ENCODE data around the gene PMF1.

PMF1 gene

DNA sequence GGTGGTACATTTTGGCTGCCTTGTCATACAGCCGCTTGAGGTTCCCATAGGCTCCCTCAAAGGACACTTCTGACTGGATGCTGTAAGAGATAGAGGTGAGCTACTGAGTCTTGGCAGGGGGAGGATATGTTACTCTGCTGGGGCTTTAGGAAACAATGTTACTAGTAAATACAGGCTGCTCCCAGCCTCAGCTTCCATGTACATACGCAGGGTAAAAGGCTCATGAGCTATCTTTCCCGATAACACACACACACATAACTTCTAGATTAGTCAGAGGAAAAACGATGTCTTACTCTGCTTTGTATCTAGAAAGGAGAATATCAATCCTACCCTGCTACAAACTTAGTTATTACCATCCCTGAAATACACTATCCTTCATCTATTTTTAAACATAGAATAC lies 55.5 kb downstream of the PMF1 start:
- no peak for DNase-seq (ENCODE audit: low read depth)

DNA sequence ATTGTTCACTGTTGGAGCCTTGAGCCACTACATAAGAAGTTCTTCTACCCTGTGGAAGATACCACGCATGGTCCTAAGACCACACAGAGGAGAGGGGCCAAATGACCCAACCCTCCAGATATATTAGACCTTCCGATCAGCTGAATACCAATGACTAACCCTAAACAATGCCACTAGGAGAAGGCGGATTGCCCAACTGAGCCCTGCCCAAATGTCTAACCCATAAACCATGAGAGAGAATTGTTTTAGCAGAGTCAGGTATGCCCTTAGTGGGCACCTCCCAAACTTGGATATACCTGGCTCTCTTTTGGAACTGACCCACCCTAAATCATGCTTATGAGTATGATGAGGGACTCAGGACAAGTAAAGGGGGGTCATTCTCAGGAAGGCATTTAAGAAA lies 57.5 kb downstream of the PMF1 start:
- no peak for DNase-seq (ENCODE audit: low read depth)

DNA sequence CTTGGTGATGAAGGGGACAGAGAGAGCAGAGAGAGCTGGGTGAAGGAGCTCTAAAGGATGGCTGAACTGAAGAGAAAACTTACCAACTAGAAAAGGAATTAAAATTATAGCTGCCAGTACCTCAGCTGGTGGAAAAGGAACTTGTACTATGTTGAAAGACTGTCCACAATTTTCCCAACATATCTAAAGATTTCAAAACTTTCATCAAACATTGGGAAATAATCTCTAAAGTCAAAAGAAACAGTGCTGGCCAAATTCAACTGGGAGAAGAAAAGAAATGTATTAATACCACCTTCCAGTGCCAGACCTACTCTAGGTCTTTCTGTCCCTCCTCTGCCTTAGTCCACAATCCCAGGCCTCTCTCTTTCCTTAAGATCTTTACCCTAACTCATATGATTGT lies 63.7 kb downstream of the PMF1 start:
- no peak for DNase-seq (ENCODE audit: low read depth)

DNA sequence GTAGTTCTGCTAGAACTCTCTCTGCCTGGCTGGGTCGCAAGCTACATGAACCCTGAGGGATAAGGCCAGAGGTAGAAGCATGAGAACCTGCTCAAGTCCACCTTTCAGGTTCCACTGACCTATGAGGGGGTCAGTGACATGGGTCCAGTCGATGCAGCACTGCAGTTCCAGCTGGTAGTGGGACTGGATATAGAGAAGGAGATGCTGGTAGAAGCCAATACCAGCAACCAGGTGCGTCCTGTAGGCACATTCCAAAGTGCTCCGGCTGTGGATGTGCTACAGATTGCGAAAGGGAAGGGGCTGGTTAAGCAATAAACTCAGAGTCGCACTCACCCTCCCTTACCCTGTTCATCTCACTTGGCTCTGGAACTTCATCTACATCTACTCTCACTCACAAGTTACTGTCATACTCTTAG lies 64.2 kb downstream of the PMF1 start:
- DNase-seq (ENCODE audit: low read depth): no peak

DNA sequence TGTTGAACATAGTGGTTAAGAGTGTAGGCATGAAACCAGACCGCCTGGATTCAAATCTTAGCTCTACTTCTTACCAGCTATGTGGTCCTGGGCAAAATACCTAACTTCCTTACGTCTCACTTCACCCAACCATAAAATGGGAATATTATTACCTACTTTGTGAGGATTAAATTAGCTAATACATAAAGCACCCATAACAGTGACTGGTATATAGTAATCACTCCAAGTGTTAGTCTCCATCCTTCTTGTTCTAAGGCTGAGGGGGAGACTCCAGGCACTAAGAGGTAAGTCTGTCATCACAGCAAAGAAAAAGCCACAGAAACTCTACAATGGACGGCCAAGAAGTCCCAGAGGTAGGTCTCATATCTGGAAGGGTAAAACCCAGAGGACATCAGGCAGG lies 67.0 kb downstream of the PMF1 start:
- DNase-seq (ENCODE audit: low read depth): no peak

DNA sequence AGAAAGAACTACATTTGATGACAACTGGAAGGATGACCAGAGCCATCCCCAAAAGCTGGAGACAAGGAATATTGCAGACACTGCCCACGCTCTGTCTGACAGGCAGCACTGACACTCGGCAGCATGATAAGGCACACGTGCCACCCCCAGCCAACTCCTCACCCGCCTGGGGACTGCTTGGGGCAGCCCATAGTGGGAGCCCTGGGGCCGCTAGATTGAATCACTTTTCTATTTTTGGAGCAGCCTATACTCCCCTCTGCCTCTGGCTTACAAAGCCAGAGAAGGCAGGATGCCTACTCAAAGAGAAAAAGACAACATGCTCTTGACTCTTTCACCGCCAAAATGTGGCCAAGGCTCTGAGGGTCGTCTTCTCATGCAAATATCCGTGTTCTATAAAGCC lies 68.5 kb downstream of the PMF1 start:
- DNase-seq (ENCODE audit: low read depth): no peak

DNA sequence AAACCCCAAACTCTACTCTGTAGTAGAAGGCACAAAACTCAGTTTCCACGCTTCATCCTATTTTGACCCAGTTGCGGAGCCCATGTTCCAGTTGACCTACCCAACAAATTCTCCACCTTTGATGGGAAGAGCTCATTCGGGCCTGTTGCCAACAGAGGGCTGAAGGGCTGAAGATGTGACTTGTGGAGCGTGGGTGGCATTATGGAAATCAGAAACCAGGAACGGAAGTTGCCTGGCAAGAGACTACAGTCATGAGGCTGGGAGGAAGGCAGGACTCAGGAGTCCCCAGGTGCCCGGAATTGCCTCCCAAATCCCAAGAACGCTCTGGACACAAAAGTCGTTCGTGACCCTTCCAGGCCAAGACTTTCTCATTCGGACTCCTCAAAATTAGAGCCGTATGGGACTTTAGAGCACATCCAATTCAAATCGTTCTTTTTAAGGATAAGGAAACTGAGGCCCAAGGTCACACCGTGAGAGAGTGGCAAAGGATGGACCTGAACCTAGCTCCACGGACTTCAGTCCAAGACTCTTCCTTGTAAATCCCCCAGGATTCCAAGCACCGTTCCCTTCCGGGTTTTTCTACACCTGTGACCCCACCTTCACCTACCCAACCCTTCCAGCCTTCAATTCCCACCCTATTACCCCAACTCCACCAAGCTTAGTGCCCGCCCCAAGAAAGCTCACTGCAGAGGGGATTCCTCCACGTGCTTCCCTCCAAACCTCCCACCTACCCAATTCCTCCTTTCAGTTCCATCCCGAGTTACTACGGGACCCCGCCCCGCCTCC lies 69.1 kb downstream of the PMF1 start:
- no peak for DNase-seq (ENCODE audit: low read depth)

DNA sequence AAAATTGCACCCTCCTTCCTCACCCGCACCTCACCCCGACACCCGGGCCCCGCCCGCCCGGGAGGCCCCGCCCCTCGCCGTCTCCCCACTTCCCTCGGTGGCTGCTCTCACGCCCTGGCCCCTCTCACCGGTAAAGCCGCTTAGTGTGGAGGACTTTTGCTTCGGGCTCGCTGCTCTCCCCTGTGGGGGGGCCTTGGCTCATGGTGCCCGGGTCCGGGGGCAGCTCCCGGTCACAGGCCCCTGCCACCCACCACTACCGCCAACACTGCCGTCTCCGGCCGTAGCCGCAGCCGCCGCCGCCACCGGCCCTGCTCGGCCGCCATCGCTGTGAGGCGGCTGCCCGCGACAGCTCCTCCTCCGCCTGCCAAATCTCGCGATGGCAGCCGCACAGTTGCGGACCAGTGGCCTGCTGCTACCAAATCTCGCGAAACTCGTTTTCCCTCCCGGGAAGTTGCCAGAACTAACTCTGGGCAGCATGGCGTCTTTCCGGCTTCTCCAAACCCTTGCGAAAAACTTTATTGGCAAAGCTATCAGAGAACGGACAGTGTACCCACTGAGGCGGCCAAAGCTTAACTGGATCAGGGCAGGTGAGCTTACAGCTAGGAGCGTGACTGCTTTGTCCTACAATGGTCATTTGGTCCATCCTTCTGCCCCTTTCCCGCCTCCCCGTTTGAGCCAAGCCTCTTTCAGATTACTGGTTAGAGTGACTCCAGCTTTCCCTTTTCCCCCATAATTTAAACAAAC lies 69.8 kb downstream of the PMF1 start, which contains the start of gene SMG5:
Gene SMG5 (minus strand): TSS at position 347 of the 744 bp plus-strand sequence. CDS start 145 bp downstream, at position 202.
- peak; percentile 98 for DNase-seq (ENCODE audit: low read depth)

DNA sequence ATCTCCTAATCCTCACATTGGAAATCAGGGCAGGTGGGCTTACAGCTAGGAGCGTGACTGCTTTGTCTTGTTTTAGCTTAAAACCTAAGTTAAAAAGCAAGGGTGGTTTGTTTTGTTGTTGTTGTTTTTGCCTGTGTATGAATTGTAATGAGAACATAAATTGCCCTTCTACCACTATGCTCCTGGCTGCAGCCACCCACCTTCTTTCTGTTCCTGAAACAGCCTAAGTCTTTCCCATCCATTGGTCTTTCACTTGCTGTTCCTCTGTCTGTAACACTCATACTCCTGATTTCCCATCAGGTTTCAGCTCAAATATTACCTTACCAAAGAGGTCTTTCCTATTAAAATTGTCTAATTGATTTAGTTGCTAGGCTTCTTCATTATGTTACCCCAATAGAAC lies 70.7 kb downstream of the PMF1 start:
- no peak for DNase-seq (ENCODE audit: low read depth)

DNA sequence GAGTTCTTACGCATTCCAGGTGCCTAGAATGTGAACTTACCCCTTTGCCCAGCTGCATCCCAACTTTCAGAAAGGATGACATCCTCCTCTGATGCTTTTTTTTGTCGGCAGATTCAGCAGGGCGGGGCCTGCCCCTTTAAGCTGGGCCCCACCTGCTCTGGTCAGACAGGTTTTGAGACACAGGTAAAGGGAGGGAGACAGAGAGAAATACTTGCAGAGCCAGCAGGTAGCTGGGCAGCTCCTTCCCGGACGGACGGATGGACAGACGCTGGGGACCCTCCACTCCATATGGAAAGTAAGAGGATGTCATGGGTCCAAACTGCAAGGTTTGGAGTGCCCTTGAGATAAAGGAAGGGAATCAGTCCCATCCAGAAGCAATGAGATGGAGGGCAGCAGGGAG lies 71.3 kb downstream of the PMF1 start, which contains the start of gene TMEM79:
Gene TMEM79 (plus strand): TSS at position 214 of the 400 bp plus-strand sequence. CDS start 902 bp downstream, outside the sequence.
- DNase-seq (ENCODE audit: low read depth): no peak

DNA sequence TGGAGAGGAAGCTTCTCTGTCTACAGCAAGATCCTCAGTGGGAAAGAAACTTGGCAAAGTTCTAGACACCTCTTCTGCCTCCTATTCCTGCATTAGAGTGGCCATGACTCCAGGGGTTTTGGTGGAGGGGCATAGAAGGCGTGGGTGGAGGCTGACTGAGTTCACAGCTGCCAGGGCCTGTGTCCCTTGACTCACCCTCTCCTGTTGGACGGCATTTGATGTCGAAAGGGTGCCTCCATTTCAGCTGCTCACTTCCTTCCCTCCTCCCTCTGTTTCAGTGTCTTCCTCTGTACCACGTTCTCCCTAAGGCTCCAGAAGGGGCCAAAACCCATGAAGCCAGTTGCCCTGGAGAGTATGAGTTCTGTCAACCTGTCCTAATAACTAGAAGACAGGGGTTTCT lies 72.0 kb downstream of the PMF1 start:
- DNase-seq (ENCODE audit: low read depth): no peak

DNA sequence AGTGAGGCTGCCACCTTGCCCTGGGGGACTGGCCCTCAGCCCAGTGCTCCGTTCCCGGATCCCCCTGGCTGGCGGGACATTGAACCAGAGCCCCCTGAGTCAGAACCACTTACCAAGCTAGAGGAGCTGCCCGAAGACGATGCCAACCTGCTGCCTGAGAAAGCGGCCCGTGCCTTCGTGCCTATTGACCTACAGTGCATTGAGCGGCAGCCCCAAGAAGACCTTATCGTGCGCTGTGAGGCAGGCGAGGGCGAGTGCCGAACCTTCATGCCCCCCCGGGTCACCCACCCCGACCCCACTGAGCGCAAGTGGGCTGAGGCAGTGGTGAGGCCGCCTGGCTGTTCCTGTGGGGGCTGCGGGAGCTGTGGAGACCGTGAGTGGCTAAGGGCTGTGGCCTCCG lies 72.6 kb downstream of the PMF1 start:
- no peak for DNase-seq (ENCODE audit: low read depth)

DNA sequence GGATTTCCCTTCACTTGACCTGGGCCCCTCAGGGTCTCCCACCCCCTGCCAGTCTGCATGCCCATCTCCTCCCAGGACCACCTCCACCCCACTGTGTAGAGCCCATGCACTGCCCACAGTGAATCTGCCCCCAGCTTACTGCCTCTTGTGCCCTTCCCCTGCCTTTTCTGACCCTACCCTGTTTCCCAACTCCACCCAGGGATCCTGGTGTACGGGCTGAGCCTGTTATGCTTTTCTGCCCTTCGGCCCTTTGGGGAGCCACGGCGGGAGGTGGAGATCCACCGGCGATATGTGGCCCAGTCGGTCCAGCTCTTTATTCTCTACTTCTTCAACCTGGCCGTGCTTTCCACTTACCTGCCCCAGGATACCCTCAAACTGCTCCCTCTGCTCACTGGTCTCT lies 73.3 kb downstream of the PMF1 start:
- no peak for DNase-seq (ENCODE audit: low read depth)
